ELR (cell line): ENCODE results near the gene KLHL9.

Experiments
- DNase-seq: peaks from one replicate; pipeline ENCODE4 v3.0.0-alpha.2; 2015; ENCODE audit warnings: low read depth

Gene KLHL9

DNA sequence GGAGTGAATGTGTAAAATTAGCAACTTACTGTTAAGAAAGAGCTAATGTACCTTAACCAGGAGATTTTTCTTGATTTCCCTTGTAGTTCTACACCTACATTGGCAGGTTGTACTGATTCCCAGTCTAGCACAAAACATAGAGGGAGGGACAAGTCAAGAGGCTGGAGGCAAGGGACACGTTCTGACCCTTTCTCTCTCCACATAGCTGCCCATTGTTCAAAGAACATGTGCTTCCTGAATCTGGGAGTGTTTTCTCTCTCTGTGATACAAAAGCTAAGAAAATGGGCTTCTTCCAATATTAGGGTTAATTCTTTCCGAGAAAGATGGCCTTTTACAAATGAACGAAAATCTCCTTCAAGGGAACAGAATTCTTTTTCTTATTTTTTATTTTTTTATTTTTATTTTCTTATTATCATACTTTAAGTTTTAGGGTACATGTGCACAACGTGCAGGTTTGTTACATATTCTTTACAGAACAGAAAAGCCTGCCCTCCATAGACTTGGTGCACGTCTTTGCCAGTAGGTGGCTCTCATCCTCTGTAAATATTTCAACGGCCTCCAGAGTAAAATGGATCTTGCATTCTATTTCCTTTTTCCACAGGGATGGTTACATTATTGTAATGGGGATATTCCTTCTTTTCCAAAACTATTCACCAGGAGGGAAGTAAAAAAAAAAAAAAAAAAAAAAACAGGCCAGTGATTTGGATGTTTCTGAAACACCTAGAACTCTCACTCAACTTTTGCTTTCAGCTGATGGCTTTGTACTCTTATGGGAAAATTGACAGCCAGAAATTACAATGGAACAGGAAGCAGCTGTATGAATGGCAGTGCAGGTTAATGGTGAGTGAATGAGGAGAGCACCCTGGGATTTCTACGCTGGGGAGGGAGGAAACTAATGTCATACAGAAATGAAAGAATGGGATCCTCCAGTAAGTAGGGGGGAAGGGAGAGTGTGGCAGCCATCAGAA lies 17.0 kb downstream of the KLHL9 start:
- DNase-seq = peak; percentile 72

DNA sequence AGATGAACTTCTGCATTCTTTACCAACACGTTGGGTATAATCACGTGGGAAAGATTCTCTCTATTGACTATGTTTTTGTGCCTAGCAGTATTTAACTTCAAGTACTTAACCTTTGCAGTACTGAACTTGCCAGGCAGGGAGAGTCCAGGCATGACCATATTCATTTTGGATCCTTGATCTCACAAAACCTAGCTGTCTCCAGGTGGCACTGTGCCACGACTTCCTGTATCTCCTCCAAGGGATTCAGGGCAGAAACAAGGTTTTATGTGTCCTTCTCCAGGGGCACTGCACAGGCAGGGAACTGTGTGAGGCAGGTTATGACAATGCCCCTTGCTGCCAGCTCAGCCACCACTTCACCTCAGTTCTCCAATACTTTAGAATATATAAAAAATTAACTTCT lies 18.3 kb downstream of the KLHL9 start:
- DNase-seq = no peak

DNA sequence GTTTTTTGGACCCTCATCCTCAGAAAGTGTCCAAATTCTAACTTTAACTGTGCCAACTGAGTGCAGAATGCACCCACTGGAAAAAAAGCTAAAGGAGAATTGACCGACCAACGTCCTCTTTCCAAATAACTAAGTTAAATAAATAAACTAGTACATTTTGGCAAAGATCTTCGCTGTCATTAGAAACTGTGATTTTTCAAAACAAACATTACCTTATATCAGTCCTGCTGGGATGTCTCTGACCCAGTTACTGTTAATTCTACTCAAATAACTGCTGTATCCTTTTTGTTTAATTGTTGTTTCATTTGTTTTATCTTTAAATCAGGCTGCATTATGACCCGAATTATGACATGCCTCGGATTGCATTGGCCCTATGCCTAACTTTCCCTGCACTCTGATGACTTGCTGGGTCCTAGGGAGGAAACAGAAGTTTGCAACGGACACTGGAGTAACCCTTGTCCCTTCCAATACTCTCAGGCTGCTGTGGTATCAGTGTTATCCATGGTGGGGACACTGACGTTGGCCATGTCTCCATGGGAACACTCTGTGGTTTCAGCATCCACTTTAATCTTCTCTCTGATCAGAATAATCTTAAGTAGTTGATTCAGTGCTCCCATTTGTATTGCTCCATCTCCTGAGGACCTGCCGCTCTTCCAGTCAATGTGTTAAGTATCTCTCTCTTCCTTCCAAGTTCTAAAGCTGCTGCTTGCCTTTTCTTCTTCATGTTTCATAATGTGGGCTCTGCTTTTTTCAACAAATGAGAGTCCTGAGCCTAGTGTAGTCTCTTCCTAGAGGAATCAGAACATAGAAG lies 19.0 kb downstream of the KLHL9 start:
- no peak for DNase-seq

DNA sequence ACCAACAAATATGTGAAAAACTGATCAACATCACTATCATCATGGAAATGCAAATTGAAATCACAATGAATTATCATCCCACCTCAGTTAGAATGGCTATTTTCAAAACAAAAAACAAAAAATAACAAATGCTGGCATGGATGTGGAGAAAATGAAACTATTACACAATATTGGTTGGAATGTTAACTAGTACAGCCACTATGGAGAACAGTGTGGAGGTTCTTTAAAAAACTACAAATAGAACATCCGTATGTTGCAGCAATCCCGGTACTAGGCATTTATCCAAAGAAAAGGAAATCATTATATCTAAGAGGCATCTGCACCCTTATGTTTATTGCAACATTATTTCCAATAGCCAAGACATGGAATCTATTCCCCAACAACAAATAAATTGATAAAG lies 21.1 kb downstream of the KLHL9 start:
- DNase-seq = no peak

GRCh38 chr9:21311889-21312288 lies 23.3 kb downstream of the KLHL9 start:
- no peak for DNase-seq

GRCh38 chr9:21305213-21305612 lies 30.0 kb downstream of the KLHL9 start, which contains the start of gene IFNA5:
Gene IFNA5, minus strand, starts transcription at chr9:21305313. Its CDS starts 57 bp downstream, at chr9:21305256.
- no peak for DNase-seq

GRCh38 chr9:21295992-21296391 lies 39.2 kb downstream of the KLHL9 start:
- DNase-seq = no peak

- no peak for DNase-seq
Observed at GRCh38 chr9:21294904-21295538, 40.2 kb downstream of the KLHL9 start.

GRCh38 chr9:21294364-21294774 lies 40.8 kb downstream of the KLHL9 start:
- DNase-seq = peak; percentile 66

GRCh38 chr9:21289848-21290247 lies 45.4 kb downstream of the KLHL9 start:
- no peak for DNase-seq

DNA sequence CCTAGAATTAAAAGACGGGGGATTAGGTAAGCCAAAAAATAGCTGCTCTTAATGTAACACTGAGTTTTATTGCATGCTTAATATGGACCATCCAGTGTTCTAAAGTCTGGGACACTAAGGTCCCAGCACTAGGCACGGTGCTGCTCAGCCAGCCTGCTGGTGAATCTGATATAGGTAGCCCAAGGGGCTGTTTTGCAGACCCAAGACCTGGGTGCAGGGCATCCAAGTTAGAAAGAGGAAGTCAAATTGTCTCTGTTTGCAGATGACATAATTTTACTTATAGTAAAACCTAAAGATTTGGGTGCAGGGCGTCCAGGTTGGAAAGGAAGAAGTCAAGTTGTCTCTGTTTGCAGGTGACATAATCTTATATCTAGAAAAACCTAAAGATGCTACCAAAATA lies 47.9 kb downstream of the KLHL9 start:
- DNase-seq = no peak

- no peak for DNase-seq
Observed at GRCh38 chr9:21286659-21287058, 48.5 kb downstream of the KLHL9 start.

DNA sequence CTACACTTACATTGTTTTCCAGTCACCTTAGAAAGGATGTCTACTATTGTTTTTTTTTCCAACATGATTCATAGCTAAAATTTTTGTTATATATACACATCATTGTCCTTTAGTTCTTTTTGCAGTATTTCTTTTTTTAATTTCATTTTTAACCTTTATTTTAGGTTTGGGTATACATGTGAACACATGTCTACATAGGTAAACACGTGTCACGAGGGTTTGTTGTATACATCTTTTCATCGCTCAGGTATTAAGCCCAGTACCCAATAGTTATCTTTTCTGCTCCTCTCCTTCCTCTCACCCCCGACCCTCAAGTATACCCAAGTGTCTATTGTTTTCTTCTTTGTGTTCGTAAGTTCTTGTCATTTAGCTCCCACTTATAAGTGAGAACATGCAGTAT lies 49.1 kb downstream of the KLHL9 start:
- DNase-seq = no peak

DNA sequence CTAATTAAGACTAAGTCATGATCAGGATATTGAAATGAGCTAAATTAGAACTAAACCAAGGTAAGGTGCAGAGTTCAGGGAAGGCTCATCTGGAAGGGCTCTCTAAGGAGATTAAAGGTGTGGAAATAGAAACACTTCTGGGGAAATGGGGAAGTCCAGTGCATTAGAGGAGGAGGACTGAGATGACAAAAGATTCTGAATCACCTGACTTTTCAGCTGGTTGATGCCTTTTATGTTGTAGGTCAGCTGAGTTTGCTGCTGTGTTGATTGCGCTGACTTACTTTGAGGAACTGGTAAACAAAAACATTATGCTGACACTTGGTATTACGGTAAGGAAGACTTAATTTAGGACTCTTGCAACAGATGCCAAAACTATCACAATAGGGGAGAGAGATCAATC lies 53.9 kb downstream of the KLHL9 start:
- no peak for DNase-seq
